ENCODE data around the gene SLC39A11.

DNA sequence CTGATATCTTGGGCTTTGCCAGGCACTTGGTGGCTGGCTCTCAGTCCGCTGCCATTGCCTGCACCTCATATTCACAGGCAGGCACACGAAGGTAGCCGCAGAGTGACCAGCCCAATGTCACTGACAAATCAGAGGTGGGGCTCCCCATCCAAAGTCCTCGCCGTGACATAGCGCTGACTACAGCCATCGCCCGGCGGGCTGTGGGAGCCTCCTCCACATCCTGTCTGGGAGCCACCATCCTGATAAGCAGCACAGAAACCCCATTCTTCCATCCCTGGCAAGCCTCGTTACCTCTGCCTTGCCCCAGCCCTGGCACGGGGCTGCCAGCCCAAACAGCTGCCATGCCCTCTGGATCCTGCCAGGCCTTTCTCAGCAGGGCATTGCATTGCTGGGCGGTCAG lies 437.8 kb downstream of the SLC39A11 start:
- TF ChIP-seq, protein P1, sequence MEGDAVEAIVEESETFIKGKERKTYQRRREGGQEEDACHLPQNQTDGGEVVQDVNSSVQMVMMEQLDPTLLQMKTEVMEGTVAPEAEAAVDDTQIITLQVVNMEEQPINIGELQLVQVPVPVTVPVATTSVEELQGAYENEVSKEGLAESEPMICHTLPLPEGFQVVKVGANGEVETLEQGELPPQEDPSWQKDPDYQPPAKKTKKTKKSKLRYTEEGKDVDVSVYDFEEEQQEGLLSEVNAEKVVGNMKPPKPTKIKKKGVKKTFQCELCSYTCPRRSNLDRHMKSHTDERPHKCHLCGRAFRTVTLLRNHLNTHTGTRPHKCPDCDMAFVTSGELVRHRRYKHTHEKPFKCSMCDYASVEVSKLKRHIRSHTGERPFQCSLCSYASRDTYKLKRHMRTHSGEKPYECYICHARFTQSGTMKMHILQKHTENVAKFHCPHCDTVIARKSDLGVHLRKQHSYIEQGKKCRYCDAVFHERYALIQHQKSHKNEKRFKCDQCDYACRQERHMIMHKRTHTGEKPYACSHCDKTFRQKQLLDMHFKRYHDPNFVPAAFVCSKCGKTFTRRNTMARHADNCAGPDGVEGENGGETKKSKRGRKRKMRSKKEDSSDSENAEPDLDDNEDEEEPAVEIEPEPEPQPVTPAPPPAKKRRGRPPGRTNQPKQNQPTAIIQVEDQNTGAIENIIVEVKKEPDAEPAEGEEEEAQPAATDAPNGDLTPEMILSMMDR (IDR thresholded peaks at IDR 0.05; ENCODE audit: insufficient read depth, low read length), result no peak
- no peak for TF ChIP-seq POLR2AphosphoS5 (IDR thresholded peaks at IDR 0.05; ENCODE audit: low read depth)
- TF ChIP-seq SPI1 (IDR thresholded peaks at IDR 0.05; ENCODE audit: borderline replicate concordance, low read depth), result no peak
- TF ChIP-seq, protein P2, sequence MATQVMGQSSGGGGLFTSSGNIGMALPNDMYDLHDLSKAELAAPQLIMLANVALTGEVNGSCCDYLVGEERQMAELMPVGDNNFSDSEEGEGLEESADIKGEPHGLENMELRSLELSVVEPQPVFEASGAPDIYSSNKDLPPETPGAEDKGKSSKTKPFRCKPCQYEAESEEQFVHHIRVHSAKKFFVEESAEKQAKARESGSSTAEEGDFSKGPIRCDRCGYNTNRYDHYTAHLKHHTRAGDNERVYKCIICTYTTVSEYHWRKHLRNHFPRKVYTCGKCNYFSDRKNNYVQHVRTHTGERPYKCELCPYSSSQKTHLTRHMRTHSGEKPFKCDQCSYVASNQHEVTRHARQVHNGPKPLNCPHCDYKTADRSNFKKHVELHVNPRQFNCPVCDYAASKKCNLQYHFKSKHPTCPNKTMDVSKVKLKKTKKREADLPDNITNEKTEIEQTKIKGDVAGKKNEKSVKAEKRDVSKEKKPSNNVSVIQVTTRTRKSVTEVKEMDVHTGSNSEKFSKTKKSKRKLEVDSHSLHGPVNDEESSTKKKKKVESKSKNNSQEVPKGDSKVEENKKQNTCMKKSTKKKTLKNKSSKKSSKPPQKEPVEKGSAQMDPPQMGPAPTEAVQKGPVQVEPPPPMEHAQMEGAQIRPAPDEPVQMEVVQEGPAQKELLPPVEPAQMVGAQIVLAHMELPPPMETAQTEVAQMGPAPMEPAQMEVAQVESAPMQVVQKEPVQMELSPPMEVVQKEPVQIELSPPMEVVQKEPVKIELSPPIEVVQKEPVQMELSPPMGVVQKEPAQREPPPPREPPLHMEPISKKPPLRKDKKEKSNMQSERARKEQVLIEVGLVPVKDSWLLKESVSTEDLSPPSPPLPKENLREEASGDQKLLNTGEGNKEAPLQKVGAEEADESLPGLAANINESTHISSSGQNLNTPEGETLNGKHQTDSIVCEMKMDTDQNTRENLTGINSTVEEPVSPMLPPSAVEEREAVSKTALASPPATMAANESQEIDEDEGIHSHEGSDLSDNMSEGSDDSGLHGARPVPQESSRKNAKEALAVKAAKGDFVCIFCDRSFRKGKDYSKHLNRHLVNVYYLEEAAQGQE (IDR thresholded peaks at IDR 0.05; ENCODE audit: insufficient replicate concordance, low read depth), result no peak

All from HL-60 (cell line).